ENCODE data around the gene SVOPL. TPM values are rescaled to one million over a fixed set of nuclear protein-coding genes. Genes with fewer than 3 reads are reported as not detected.

Gene SVOPL
- total and polyA plus RNA-seq, 2 donors (not counting 3 experiments of a cell fraction or from before 2014, with no cell fraction given) = not detected

GRCh38 chr7:138657854-138658386, 43.2 kb downstream of the SVOPL start:
- Histone ChIP-seq H3K9me3 (replicated peaks; ENCODE audit: control insufficient read depth, insufficient read depth, low read length) (no peaks in the 10 kb centered on the region), H3K9me1 (replicated peaks; ENCODE audit: control insufficient read depth, extremely low read depth, insufficient read depth, low read length) (no peaks in the 10 kb centered on the region), H3K79me2 (ENCODE audit: control insufficient read depth, insufficient read depth, low read length) (no peaks in the 10 kb centered on the region), H3K27ac (ENCODE audit: insufficient read depth, low read depth, low read length) (no peak overlapping the region), H3K36me3 (ENCODE audit: control insufficient read depth in 2 of 2, extremely low read depth in 1 of 2, insufficient read depth in 2 of 2, low read length in 2 of 2) (no peaks in the 10 kb centered on the region), H4K20me1 (replicated peaks; ENCODE audit: control insufficient read depth, extremely low read depth, insufficient read depth, low read length) (no peaks in the 10 kb centered on the region), H2AFZ (ENCODE audit: low read depth, low read length) (no peak overlapping the region), H3K4me3 (replicated peaks in 1 of 3; ENCODE audit: insufficient read depth in 1 of 3, low read depth in 1 of 3, low read length in 3 of 3) (no peak overlapping the region), H3K27me3 (ENCODE audit: control insufficient read depth in 2 of 2, insufficient read depth in 2 of 2, low read length in 2 of 2) (no peaks in the 10 kb centered on the region), H3K4me1 (ENCODE audit: control insufficient read depth, extremely low read depth, insufficient read depth, low read length) (no peaks in the 10 kb centered on the region), H3K9ac (replicated peaks; ENCODE audit: extremely low read depth, insufficient read depth, low read length) (no peak overlapping the region), H3K4me2 (ENCODE audit: insufficient read depth, low read length) (no peak overlapping the region)
- FAIRE-seq (no peak), DNase-seq (ENCODE audit: low read depth, low spot score) (no peak)
- TF ChIP-seq GATA2 (IDR thresholded peaks at IDR 0.05; ENCODE audit: insufficient read depth, insufficient read length, low read depth, low read length) = no peak
- TF ChIP-seq, protein P1, sequence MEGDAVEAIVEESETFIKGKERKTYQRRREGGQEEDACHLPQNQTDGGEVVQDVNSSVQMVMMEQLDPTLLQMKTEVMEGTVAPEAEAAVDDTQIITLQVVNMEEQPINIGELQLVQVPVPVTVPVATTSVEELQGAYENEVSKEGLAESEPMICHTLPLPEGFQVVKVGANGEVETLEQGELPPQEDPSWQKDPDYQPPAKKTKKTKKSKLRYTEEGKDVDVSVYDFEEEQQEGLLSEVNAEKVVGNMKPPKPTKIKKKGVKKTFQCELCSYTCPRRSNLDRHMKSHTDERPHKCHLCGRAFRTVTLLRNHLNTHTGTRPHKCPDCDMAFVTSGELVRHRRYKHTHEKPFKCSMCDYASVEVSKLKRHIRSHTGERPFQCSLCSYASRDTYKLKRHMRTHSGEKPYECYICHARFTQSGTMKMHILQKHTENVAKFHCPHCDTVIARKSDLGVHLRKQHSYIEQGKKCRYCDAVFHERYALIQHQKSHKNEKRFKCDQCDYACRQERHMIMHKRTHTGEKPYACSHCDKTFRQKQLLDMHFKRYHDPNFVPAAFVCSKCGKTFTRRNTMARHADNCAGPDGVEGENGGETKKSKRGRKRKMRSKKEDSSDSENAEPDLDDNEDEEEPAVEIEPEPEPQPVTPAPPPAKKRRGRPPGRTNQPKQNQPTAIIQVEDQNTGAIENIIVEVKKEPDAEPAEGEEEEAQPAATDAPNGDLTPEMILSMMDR (IDR thresholded peaks at IDR 0.05; ENCODE audit: extremely low read depth in 1 of 2, insufficient read depth in 1 of 2, low read depth in 1 of 2, low read length in 2 of 2) = no peak
- no peak for TF ChIP-seq EZH2 (IDR thresholded peaks at IDR 0.05; ENCODE audit: borderline replicate concordance, low read depth, low read length, severe bottlenecking)
- TF ChIP-seq FOS (IDR thresholded peaks at IDR 0.05; ENCODE audit: borderline replicate concordance, insufficient read depth, low read length) = no peak
- TF ChIP-seq MAX (IDR thresholded peaks at IDR 0.05; ENCODE audit: insufficient read depth, insufficient read length) = no peak
- no peak for TF ChIP-seq MYC (IDR thresholded peaks at IDR 0.05; ENCODE audit: low read depth, low read length)
- no peak for TF ChIP-seq POLR2A (IDR thresholded peaks at IDR 0.05; ENCODE audit: low read depth, low read length)
- no peak for TF ChIP-seq POLR2AphosphoS5 (IDR thresholded peaks at IDR 0.05; ENCODE audit: insufficient read depth, low read depth, low read length)
- TF ChIP-seq JUN (IDR thresholded peaks at IDR 0.05; ENCODE audit: borderline replicate concordance, insufficient read depth, insufficient read length, low read depth) = no peak
- dilution Hi-C loops (cut with MboI; ENCODE audit: extremely low pct_ligation_motif_present, low sequenced_read_pairs) = no loop called here
- ChIA-PET POLR2A (no interaction called here), CTCF (no interaction called here)
- no TSS peak for BruUV-seq (replicated peaks)
- intact Hi-C loops (cut with micrococcal nuclease) = no loop called here
